Iris pigment epithelial cell (primary cell): ENCODE results near the gene EIF4EBP2.
A peak's percentile ranks its signal among the peaks of the same experiment; 100 is the strongest.

Experiments used
- DNase-seq: peaks from one replicate; pipeline ENCODE4 v3.0.0-alpha.2; 2011; ENCODE audit warnings: low read depth

The EIF4EBP2 gene

GRCh38 chr10:70461397-70462348 is 57.7 kb downstream of the EIF4EBP2 start:
- DNase-seq, result peak; percentile 54

GRCh38 chr10:70462349-70462984 is 58.5 kb downstream of the EIF4EBP2 start:
- no peak for DNase-seq

- DNase-seq, result no peak
Measured at GRCh38 chr10:70465278-70465677, 61.3 kb downstream of the EIF4EBP2 start.

GRCh38 chr10:70465832-70466231 is 61.9 kb downstream of the EIF4EBP2 start:
- DNase-seq, result no peak

- DNase-seq, result no peak
Measured at GRCh38 chr10:70466951-70467350, 63.0 kb downstream of the EIF4EBP2 start.

GRCh38 chr10:70472799-70473454 is 69.0 kb downstream of the EIF4EBP2 start:
- no peak for DNase-seq

GRCh38 chr10:70474780-70475179 is 70.8 kb downstream of the EIF4EBP2 start:
- no peak for DNase-seq

GRCh38 chr10:70475661-70476060 is 71.7 kb downstream of the EIF4EBP2 start:
- no peak for DNase-seq

GRCh38 chr10:70476249-70477035 is 72.5 kb downstream of the EIF4EBP2 start:
- DNase-seq, result no peak

GRCh38 chr10:70477661-70478162 is 73.8 kb downstream of the EIF4EBP2 start:
- DNase-seq, result peak; percentile 39
